ENCODE results near the gene POC1A. TPM values are rescaled to one million over a fixed set of nuclear protein-coding genes. Genes with fewer than 3 reads are reported as not detected.

Gene POC1A
- total and polyA plus RNA-seq, 10 of the 15 experiments (the other 5 are each of a cell fraction or from before 2014, with no cell fraction given), result 8.5 to 49.8 (median 23.5) TPM

GRCh38 chr3:52188556-52188955, 34.3 kb upstream of the POC1A start:
- Histone ChIP-seq H3K4me1 (ENCODE audit: control insufficient read depth, insufficient read depth, low read length) (no peaks in the 10 kb centered on the region), H4K20me1 (ENCODE audit: control insufficient read depth, insufficient read depth) (no peaks in the 10 kb centered on the region), H3K4me2 (ENCODE audit: control insufficient read depth, insufficient read depth) (no peak overlapping the region), H3K27me3 (replicated peaks in 1 of 2; ENCODE audit: control insufficient read depth in 2 of 2, insufficient read depth in 2 of 2, low read length in 1 of 2) (no peaks in the 10 kb centered on the region), H3K79me2 (ENCODE audit: control insufficient read depth, insufficient read depth, low read length) (no peaks in the 10 kb centered on the region), H3K4me3 (no peak overlapping the region), H3K9ac (ENCODE audit: control insufficient read depth, insufficient read depth, low read length) (no peak overlapping the region), H3K9me3 (replicated peaks; ENCODE audit: control insufficient read depth, insufficient read depth, low read length) (no peaks in the 10 kb centered on the region), H3K36me3 (ENCODE audit: control insufficient read depth in 2 of 2, insufficient read depth in 2 of 2, low read length in 1 of 2) (no peaks in the 10 kb centered on the region), H2AFZ (ENCODE audit: control insufficient read depth, low read depth, low read length) (no peak overlapping the region), H3K27ac (ENCODE audit: control insufficient read depth, insufficient read depth) (no peak overlapping the region)
- BruUV-seq (replicated peaks), result no TSS peak
- in situ Hi-C loops (cut with MboI), result no loop called here
- intact Hi-C loops (cut with micrococcal nuclease; ENCODE audit: unreplicated experiment), result no loop called here
- ATAC-seq, result no peak
- ChIA-PET RAD21 (ENCODE audit: unreplicated experiment) (interaction anchor here (1.0 to 1.4 kb wide), 2 partner anchors 18 to 185 kb away, joined by 3 read pairs; no protein-coding TSS in a partner anchor), SMC1A (ENCODE audit: uncharacterized antibody, unreplicated experiment) (interaction anchor here (0.7 kb wide), 1 partner anchor 164 kb away, joined by 3 read pairs; no protein-coding TSS in a partner anchor), POLR2A (interaction anchor here (0.6 kb wide), 1 partner anchor 37 kb away, joined by 5 read pairs; no protein-coding TSS in a partner anchor), CTCF (interaction anchor here (0.8 kb wide), 1 partner anchor 31 kb away, joined by 3 read pairs; no protein-coding TSS in a partner anchor)
- no peak for DNase-seq (ENCODE audit: low read depth, low spot score)
- no peak for FAIRE-seq
- 6% methylated on average over 1 of the region's 1 CpG for WGBS (ENCODE audit: insufficient coverage, insufficient replicate concordance, low lambda C conversion rate, missing lambda C conversion rate)
- no peak for TF ChIP-seq ZBTB4 (CRISPR knock-in tag; IDR thresholded peaks at IDR 0.05)
- no peak for TF ChIP-seq NR2F1 (conservative IDR thresholded peaks at IDR 0.05)
- no peak for TF ChIP-seq SRF (IDR thresholded peaks at IDR 0.05; ENCODE audit: low read depth in 2 of 2, low read length in 2 of 2)
- no peak for TF ChIP-seq ZNF217 (IDR thresholded peaks at IDR 0.05)
- TF ChIP-seq SMAD1 (IDR thresholded peaks at IDR 0.05; ENCODE audit: low read depth, partially characterized antibody), result no peak
- no peak for TF ChIP-seq ZBTB33 (IDR thresholded peaks at IDR 0.05)
- no peak for TF ChIP-seq ZBED1 (IDR thresholded peaks at IDR 0.05; ENCODE audit: borderline replicate concordance)
- TF ChIP-seq BCL11A (IDR thresholded peaks at IDR 0.05; ENCODE audit: low read depth, low read length), result no peak
- no peak for TF ChIP-seq SREBF1 (IDR thresholded peaks at IDR 0.05; ENCODE audit: low read length)
- TF ChIP-seq SREBF2 (IDR thresholded peaks at IDR 0.05; ENCODE audit: low read length), result no peak
- no peak for TF ChIP-seq BRCA1 (IDR thresholded peaks at IDR 0.05; ENCODE audit: low read depth, low read length)
- TF ChIP-seq NFYB (IDR thresholded peaks at IDR 0.05; ENCODE audit: insufficient read depth, low read depth, low read length), result no peak
- no peak for TF ChIP-seq ZNF24 (IDR thresholded peaks at IDR 0.05)
- no peak for TF ChIP-seq IRF4 (IDR thresholded peaks at IDR 0.05; ENCODE audit: low read depth, low read length)
- no peak for TF ChIP-seq TCF3 (IDR thresholded peaks at IDR 0.05; ENCODE audit: borderline replicate concordance, insufficient read depth, low read depth, low read length)
- no peak for TF ChIP-seq ASH2L (IDR thresholded peaks at IDR 0.05; ENCODE audit: borderline replicate concordance, low read depth)
- TF ChIP-seq POLR2AphosphoS2 (IDR thresholded peaks at IDR 0.05; ENCODE audit: low read depth, low read length), result no peak
- TF ChIP-seq USF2 (IDR thresholded peaks at IDR 0.05; ENCODE audit: borderline replicate concordance, low read depth, low read length), result no peak
- no peak for TF ChIP-seq IKZF2 (IDR thresholded peaks at IDR 0.05)

Data from GM12878 (cell line).